ENCODE data around the gene UGT1A5.

UGT1A5 gene

GRCh38 chr2:233780771-233781170 lies 68.1 kb downstream of the UGT1A5 start:
- DNase-seq (ENCODE audit: low read depth) = no peak

GRCh38 chr2:233789554-233789953 lies 76.8 kb downstream of the UGT1A5 start:
- no peak for DNase-seq (ENCODE audit: low read depth)

GRCh38 chr2:233791151-233791882 lies 78.6 kb downstream of the UGT1A5 start:
- no peak for DNase-seq (ENCODE audit: low read depth)

- DNase-seq (ENCODE audit: low read depth) = no peak
Observed at GRCh38 chr2:233791883-233792329, 79.2 kb downstream of the UGT1A5 start.

GRCh38 chr2:233792720-233793119 lies 80.0 kb downstream of the UGT1A5 start:
- DNase-seq (ENCODE audit: low read depth) = no peak

- no peak for DNase-seq (ENCODE audit: low read depth)
Observed at GRCh38 chr2:233793465-233794127, 80.9 kb downstream of the UGT1A5 start.

GRCh38 chr2:233794128-233794658 lies 81.5 kb downstream of the UGT1A5 start:
- no peak for DNase-seq (ENCODE audit: low read depth)

- no peak for DNase-seq (ENCODE audit: low read depth)
Observed at GRCh38 chr2:233795735-233796171, 83.0 kb downstream of the UGT1A5 start.

GRCh38 chr2:233796254-233796653 lies 83.5 kb downstream of the UGT1A5 start:
- DNase-seq (ENCODE audit: low read depth) = no peak

- no peak for DNase-seq (ENCODE audit: low read depth)
Observed at GRCh38 chr2:233798335-233799086, 85.8 kb downstream of the UGT1A5 start.

- DNase-seq (ENCODE audit: low read depth) = no peak
Observed at GRCh38 chr2:233799087-233799665, 86.5 kb downstream of the UGT1A5 start.

- no peak for DNase-seq (ENCODE audit: low read depth)
Observed at GRCh38 chr2:233799716-233800115, 87.0 kb downstream of the UGT1A5 start.

- no peak for DNase-seq (ENCODE audit: low read depth)
Observed at GRCh38 chr2:233800208-233800607, 87.5 kb downstream of the UGT1A5 start.

- no peak for DNase-seq (ENCODE audit: low read depth)
Observed at GRCh38 chr2:233801357-233802131, 88.8 kb downstream of the UGT1A5 start.

- no peak for DNase-seq (ENCODE audit: low read depth)
Observed at GRCh38 chr2:233802132-233802815, 89.6 kb downstream of the UGT1A5 start.

- DNase-seq (ENCODE audit: low read depth) = no peak
Observed at GRCh38 chr2:233803292-233803911, 90.7 kb downstream of the UGT1A5 start.

GRCh38 chr2:233803994-233804393 lies 91.3 kb downstream of the UGT1A5 start:
- no peak for DNase-seq (ENCODE audit: low read depth)

- DNase-seq (ENCODE audit: low read depth) = no peak
Observed at GRCh38 chr2:233807215-233807865, 94.6 kb downstream of the UGT1A5 start.

Measured in stromal cell of bone marrow (primary cell).